CD4-positive, alpha-beta T cell treated with Interferon alpha-2 for 1 hour (primary cell): ENCODE results near the gene LEP.
A peak's percentile ranks its signal among the peaks of the same experiment; 100 is the strongest.
"Not testable (repeated sequence)": the region's sequence is repeated elsewhere in the genome, so short reads cannot be mapped to it uniquely, and the experiment has no call there.

Experiments used
- DNase-seq, 2 donors: peaks; one replicate each; pipeline ENCODE4 v3.0.0-alpha.2; 2020 to 2022

LEP gene

GRCh38 chr7:128211626-128212025 is 29.5 kb upstream of the LEP start:
- no peak for DNase-seq

- DNase-seq = no peak
These were observed 26.6 kb upstream of the LEP start for GRCh38 chr7:128214463-128214862.

- no peak for DNase-seq
These were observed 25.8 kb upstream of the LEP start for GRCh38 chr7:128215281-128215680.

GRCh38 chr7:128215739-128216138 is 25.3 kb upstream of the LEP start:
- DNase-seq = no peak

GRCh38 chr7:128217030-128217805 is 23.9 kb upstream of the LEP start:
- DNase-seq = peak in 1 of 2 donors; percentile 51

GRCh38 chr7:128217967-128218652 is 23.0 kb upstream of the LEP start:
- no peak for DNase-seq

GRCh38 chr7:128219636-128220035 is 21.4 kb upstream of the LEP start:
- no peak for DNase-seq

GRCh38 chr7:128221929-128222403 is 19.1 kb upstream of the LEP start:
- peak in 1 of 2 donors; percentile 16 for DNase-seq

GRCh38 chr7:128226132-128226980 is 14.7 kb upstream of the LEP start:
- DNase-seq = no peak

- DNase-seq = no peak
These were observed 13.8 kb upstream of the LEP start for GRCh38 chr7:128227271-128227670.

- no peak for DNase-seq
These were observed 10.1 kb upstream of the LEP start for GRCh38 chr7:128231021-128231420.

- DNase-seq = no peak
These were observed 9.4 kb upstream of the LEP start for GRCh38 chr7:128231677-128232076.

GRCh38 chr7:128233471-128233870 is 7.6 kb upstream of the LEP start:
- no peak for DNase-seq

- DNase-seq = no peak
These were observed 6.5 kb upstream of the LEP start for GRCh38 chr7:128234476-128235026.

- no peak for DNase-seq
These were observed 5.6 kb upstream of the LEP start for GRCh38 chr7:128235471-128235870.

GRCh38 chr7:128236924-128237586 is 4.0 kb upstream of the LEP start:
- DNase-seq = peak; percentile 10 to 68

- DNase-seq = not testable (repeated sequence)
These were observed 1.9 kb upstream of the LEP start for GRCh38 chr7:128239146-128239545.

- no peak for DNase-seq
These were observed 1.6 kb downstream of the LEP start for GRCh38 chr7:128242661-128243060.

- no peak for DNase-seq
These were observed 2.2 kb downstream of the LEP start for GRCh38 chr7:128243273-128243672.

GRCh38 chr7:128244861-128245260 is 3.8 kb downstream of the LEP start:
- DNase-seq = no peak

GRCh38 chr7:128247108-128247507 is 6.0 kb downstream of the LEP start:
- DNase-seq = no peak

GRCh38 chr7:128247640-128248194 is 6.6 kb downstream of the LEP start:
- DNase-seq = peak in 1 of 2 donors; percentile 23
